Lung (tissue), 12 donors: ENCODE data around the gene IL1B. TPM values are rescaled to one million over a fixed set of nuclear protein-coding genes. Genes with fewer than 3 reads are reported as not detected.

Source experiments
- ATAC-seq: fragments of 200-7000 bp; cut with Tn5 transposase; one replicate; pipeline ENCODE4 v1.9.1; 2020; ENCODE audit warnings: moderate number of reproducible peaks; ENCODE audit not compliant: insufficient read depth, low FRiP score
- DNase-seq, 3 donors: peaks; one replicate each; pipeline ENCODE4 v3.0.0-alpha.2; 2013 to 2017
- H3K27ac ChIP-seq, 2 donors: one replicate each; pipeline ENCODE4 v1.5.1; 2013; ENCODE audit warnings: mild to moderate bottlenecking in 2 of 2, moderate library complexity in 2 of 2, control low read depth in 1 of 2, inconsistent platforms in 1 of 2, low read depth in 1 of 2, low read length in 1 of 2
- H3K27me3 ChIP-seq, 3 donors: one replicate each; pipeline ENCODE4 v1.5.1; 2013; ENCODE audit warnings: low read length in 2 of 3; ENCODE audit not compliant: control insufficient read depth in 3 of 3, insufficient read depth in 3 of 3
- H3K36me3 ChIP-seq, 4 donors: one replicate each; pipeline ENCODE4 v1.5.1; 2013; ENCODE audit warnings: low read length in 4 of 4, mild to moderate bottlenecking in 1 of 4, moderate library complexity in 1 of 4; ENCODE audit not compliant: control insufficient read depth in 4 of 4, insufficient read depth in 4 of 4
- H3K4me1 ChIP-seq, 5 donors: one replicate each; pipeline ENCODE4 v1.5.1; 2013; ENCODE audit warnings: low read length in 5 of 5, mild to moderate bottlenecking in 2 of 5, moderate library complexity in 1 of 5; ENCODE audit not compliant: control insufficient read depth in 5 of 5, insufficient read depth in 5 of 5
- H3K4me3 ChIP-seq: one replicate; pipeline ENCODE4 v1.5.1; 2013; ENCODE audit warnings: mild to moderate bottlenecking, control low read depth, moderate library complexity
- H3K9ac ChIP-seq, 2 donors: one replicate each; pipeline ENCODE4 v1.5.1; 2013; ENCODE audit warnings: low read length in 2 of 2, control low read depth in 1 of 2; ENCODE audit not compliant: insufficient read depth in 1 of 2
- H3K9me3 ChIP-seq, 4 donors: one replicate each; pipeline ENCODE4 v1.5.1; 2013; ENCODE audit warnings: low read length in 3 of 4, mild to moderate bottlenecking in 1 of 4, moderate library complexity in 1 of 4; ENCODE audit not compliant: control insufficient read depth in 4 of 4, insufficient read depth in 3 of 4
- CTCF ChIP-seq: IDR thresholded peaks from 2 replicates; pipeline ENCODE4 v1.5.1; 2012; ENCODE audit warnings: mild to moderate bottlenecking; ENCODE audit errors: control extremely low read depth, extremely low read depth
- WGBS, 2 donors: extraction: QIAGEN DNeasy Blood & Tissue Kit; methylation state at CpG; one replicate each; pipeline ENCODE4 v1.1.7; 2013; 5-methylcytosine and 5-hydroxymethylcytosine counted together
- polyA plus RNA-seq, 2 donors: library from polyadenylated mRNA; stranded (reverse); fragments of 200-250 nt; gene quantifications; one replicate each; pipeline ENCODE4 v1.2.1, GENCODE V29; 2013
- total RNA-seq, 2 donors: library from RNA; depleted of rRNA in 1 of 2; stranded (reverse); fragments of >200 nt in 1 of 2; gene quantifications; one replicate each; pipeline ENCODE4 v1.2.1, GENCODE V29; 2014 to 2021
- donor health status: control.
- donor health status: control.
- donor health status: Bipolar disorder and iron deficiency.
- donor health status: healthy.
- donor health status: DM: yes; HTN: yes; CAD: no.

Gene IL1B
- total and polyA plus RNA-seq, 4 donors, result 3.8 to 482 (median 13.2) TPM

DNA sequence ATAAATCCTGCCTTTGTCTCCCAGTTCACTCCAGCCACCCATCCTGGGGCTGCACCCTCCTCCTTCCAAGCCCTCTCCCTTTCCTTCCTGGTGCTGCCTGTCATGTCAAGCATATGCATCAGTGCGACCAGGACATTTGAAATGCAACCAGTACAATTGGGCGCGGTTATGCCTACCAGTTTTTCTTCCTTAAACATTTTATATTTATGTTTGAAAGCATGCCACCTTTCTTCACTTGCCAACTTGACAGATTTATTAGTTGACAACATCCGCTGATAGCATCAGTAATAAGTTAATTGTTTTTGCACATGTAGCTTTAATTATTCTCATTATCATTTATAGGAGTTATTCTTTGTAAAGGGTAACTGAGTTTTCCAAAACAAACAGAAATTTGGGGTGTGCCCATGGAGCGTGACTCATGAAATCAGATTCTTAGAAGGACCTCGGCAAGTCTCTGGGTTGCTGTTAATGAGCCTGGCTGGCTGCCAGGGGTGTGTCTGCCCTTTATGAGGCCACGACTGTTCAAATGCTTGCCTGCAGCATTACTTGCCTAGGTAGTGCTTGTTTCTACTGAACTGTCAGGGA is 32.8 kb upstream of the IL1B start:
- no peak for TF ChIP-seq CTCF
- no peaks in the 10 kb centered on the region for H3K27me3 ChIP-seq
- peaks cover 0 to 11% (median 2%) of the 10 kb centered on the region in 5 donors for H3K4me1 ChIP-seq
- no peaks in the 10 kb centered on the region for H3K9me3 ChIP-seq
- H3K9ac ChIP-seq, result no peak overlapping the region
- no peak overlapping the region for H3K4me3 ChIP-seq
- ATAC-seq (peak; percentile 58), DNase-seq (peak; percentile 41 to 69 (median 55))
- H3K27ac ChIP-seq, result no peak overlapping the region
- WGBS, 2 donors, result 21 to 26% methylated on average over 7 of the region's 7 CpGs
- no peaks in the 10 kb centered on the region for H3K36me3 ChIP-seq

GRCh38 chr2:112867701-112868631 is 31.4 kb upstream of the IL1B start:
- 89 to 94% methylated on average over 7 of the region's 7 CpGs for WGBS, 2 donors
- Histone ChIP-seq H3K4me1 (peaks cover 0 to 11% (median 2%) of the 10 kb centered on the region in 5 donors), H3K36me3 (no peaks in the 10 kb centered on the region), H3K9ac (no peak overlapping the region), H3K4me3 (no peak overlapping the region), H3K27me3 (no peaks in the 10 kb centered on the region), H3K9me3 (no peaks in the 10 kb centered on the region), H3K27ac (no peak overlapping the region)
- ATAC-seq, result no peak
- no peak for TF ChIP-seq CTCF
- no peak for DNase-seq

DNA sequence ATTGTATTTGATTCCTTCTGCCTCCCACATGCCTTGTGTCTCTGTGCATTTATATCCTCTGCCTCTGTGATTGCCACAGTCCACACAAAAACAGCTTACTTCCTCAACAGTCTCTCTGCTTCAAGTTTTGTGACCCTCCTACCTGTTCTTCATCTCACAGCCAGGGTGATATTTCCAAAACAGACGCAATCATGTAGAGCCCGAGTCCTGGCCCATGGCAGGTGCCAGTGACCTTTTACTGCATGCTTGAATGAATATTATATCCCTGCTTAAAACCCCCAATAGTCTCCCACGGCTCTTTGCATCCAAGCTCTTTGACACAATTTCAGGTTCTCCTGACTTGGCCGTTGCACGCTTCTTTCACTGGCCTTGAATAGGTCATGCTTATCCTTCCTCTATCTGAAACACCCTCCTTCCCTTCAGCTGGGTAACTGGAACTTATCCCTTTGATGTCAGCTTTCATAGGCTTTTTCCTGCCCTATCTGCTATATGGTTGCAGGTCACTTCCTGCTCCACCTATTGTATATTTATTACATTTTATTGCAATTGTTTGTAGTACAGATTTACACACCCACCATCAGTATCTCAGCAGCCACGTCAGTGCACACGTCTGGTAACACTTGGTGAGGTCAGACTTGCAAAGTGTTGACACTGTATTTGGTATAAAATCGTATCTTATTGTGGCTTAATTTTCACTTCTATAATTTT is 29.7 kb upstream of the IL1B start:
- Histone ChIP-seq H3K27me3 (no peaks in the 10 kb centered on the region), H3K4me1 (peaks cover 0 to 10% (median 2%) of the 10 kb centered on the region in 5 donors), H3K27ac (no peak overlapping the region), H3K4me3 (no peak overlapping the region), H3K9me3 (no peaks in the 10 kb centered on the region), H3K9ac (no peak overlapping the region), H3K36me3 (no peaks in the 10 kb centered on the region)
- DNase-seq (no peak), ATAC-seq (no peak)
- 83 to 87% methylated on average over 8 of the region's 8 CpGs for WGBS, 2 donors
- no peak for TF ChIP-seq CTCF
